ENCODE data around the gene BCLAF3.

Gene BCLAF3

DNA sequence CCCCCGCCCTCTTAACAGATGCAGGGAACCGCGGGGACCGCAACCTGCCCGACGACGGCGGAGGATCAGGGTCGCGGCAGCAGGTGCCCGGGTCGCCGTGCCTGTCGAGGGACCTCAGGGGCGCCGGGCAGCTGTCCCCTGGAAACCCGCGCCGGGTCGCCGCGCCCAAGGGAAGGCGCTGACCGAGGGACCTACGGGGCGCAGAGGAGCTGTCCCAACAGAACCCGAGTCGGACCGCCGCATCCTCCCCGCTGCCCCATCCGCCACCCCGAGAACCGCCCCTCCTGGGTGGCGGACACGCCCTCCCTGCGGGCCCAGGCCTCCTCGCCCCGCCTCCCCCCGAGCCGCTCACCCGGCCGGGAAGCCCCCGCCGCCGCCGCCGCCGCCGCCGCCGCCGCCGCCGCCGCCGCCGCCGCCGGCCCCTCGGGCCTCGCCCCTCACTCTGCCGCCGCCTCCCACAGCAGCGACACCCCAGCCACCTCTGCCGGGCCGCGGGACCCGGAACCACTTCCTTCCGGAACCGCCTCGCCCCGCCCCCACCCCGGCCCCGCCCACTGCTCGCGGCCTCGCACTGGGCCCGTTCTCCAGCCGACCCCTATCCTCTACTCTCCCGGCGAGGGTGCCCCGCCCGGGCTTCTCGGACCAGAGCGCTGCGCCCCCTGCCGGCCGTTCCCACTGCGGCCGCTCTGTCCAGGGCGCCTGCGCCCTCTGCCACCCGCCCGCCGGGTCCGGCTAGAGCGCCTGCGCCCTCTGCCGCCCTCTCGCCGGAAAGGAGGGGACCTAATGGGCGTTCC is at the start of gene BCLAF3:
BCLAF3 (minus strand) TSS at position 506 of the 794 bp plus-strand sequence. CDS start 20,797 bp downstream, outside the sequence.
- DNase-seq, result peak; percentile 91

- no peak for DNase-seq
These were observed 48.1 kb upstream of the BCLAF3 start for GRCh38 chrX:20038966-20039365.

GRCh38 chrX:20037186-20037585 is 46.3 kb upstream of the BCLAF3 start:
- no peak for DNase-seq

DNA sequence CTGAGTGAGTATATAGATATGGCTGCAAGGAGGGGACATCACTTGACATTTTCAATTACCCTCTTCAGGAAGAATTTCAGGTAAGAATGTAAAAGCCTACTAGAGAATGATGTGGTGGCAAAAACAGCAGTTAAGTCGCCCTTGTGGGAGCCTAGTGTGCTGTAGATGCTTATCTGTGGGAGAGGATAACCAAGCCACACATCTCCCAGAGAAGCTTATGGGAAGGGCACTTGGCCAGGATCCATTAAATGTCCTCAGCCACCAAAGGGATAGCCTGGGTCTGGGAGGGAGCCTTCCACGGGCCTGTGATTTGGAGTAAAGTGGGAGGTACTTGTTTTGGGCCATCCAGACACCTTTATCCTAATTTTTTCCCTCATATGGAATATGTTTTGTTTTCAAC is 41.3 kb upstream of the BCLAF3 start:
- DNase-seq, result no peak

GRCh38 chrX:20029728-20030127 is 38.9 kb upstream of the BCLAF3 start:
- no peak for DNase-seq

- no peak for DNase-seq
These were observed 37.7 kb upstream of the BCLAF3 start for GRCh38 chrX:20028588-20028987.

- no peak for DNase-seq
These were observed 35.4 kb upstream of the BCLAF3 start for GRCh38 chrX:20026278-20026677.

DNA sequence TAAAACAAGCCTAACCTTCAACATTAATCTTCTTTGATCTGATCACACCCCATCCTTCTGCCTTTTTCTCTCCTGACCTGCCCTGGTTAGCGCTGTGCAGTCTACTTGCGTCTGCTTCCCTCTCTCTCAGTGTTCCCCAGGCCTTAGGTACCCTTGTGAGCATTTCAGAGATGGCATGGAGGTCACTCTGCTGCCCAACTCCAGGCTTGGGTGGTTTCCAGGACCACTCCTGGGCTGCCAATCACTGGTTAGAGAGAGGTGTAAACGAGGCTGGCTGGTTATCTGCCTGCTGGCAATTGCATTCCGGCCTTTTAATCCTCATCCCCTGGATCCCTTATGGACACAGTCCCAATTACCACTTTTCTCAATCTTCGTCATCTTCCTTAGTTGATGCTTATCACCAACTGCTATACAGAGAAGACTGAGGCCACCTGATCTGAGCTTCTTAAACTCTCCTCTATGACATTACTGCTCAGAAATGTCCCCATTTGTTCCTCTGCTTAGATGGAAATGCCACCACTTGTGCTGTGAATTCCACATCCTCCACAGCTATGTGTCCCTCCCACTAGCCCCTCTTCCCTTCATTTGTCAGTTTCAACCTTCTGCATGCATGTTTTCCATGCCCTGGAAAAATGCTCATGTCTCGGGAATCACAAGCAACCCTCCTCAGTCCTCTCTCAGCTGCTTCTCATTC is 29.0 kb upstream of the BCLAF3 start:
- no peak for DNase-seq

DNA sequence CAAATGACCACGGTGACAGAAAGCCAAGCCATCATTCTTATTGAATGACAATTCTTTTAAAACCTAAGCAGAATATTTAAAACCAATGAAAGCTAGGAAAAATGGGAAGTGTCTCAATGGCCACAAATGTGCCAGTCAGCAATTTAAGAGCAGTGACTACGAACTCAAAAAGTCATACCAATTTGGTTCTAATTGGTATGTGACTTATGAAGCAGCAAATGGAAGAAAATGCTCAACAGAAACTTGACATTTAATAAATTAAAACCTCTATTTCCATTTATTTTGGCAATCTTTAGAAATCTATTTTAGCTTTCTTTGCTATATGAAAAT is 25.7 kb upstream of the BCLAF3 start:
- DNase-seq, result no peak

- DNase-seq, result no peak
These were observed 25.2 kb upstream of the BCLAF3 start for GRCh38 chrX:20015945-20016615.

- no peak for DNase-seq
These were observed 24.6 kb upstream of the BCLAF3 start for GRCh38 chrX:20015422-20015821.

DNA sequence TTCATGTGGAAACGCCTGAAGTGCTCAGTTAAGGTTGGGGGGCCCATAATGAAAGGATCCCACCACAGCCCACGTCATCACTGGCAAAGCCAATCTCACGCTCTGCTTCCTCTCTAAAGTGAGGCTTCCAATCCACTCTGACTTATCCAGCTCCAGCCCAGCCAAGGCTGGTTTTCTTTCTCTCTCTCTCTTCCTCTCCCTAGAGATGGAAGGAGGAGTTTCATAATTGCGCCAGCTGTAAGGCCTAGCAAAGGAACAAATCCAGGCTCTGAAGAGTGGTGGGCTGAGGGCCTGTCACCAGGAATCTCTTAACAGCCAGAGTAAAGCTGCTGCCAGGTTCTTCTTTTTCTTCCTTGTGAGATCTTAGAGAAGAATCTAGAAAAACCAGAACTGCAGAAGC is 20.7 kb upstream of the BCLAF3 start:
- no peak for DNase-seq

GRCh38 chrX:20007962-20008622 is 17.2 kb upstream of the BCLAF3 start:
- no peak for DNase-seq

GRCh38 chrX:20005883-20006282 is 15.0 kb upstream of the BCLAF3 start:
- no peak for DNase-seq

GRCh38 chrX:20001588-20001987 is 10.7 kb upstream of the BCLAF3 start:
- DNase-seq, result peak; percentile 23

DNA sequence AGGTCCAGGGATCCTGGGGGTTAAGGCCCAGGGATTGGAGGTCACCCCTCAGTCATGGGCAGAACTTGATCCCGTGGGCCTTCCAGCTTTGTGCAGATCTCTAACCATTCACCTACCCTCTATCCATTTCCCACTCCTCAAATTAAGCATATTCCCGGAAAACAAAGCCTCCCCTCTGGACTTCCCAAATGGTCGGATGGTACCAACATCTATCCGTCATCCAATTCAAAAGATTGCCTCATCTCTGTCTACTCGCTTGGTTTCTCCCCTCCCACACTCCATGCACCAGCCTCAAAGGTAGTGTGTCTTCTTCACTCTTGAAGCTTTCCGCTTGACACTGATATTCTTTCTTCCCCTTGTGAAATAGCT is 473 bp upstream of the BCLAF3 start:
- DNase-seq, result no peak

GRCh38 chrX:19990151-19990555 is 708 bp downstream of the BCLAF3 start:
- DNase-seq, result no peak

DNA sequence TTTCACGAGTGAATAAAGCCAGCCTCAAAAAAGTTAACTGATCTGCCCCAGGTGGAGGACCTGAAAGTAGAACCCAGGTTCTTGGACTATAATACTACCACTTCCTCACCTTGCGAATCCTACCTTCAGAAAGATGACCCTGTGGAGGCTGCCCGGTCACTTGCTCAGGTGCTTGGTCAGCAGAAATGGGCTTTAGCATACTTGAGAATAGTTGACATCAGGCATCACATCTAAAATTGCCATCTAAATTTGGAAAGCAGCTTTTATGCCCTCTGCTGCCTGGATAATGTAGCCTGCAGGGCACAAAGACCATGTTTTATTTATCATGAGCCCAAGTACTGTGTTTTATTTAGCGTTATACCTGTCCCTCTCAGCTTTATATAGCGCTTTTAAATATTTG is 3.0 kb downstream of the BCLAF3 start:
- no peak for DNase-seq

GRCh38 chrX:19986531-19986930 is 4.3 kb downstream of the BCLAF3 start:
- no peak for DNase-seq

GRCh38 chrX:19981947-19982346 is 8.9 kb downstream of the BCLAF3 start:
- DNase-seq, result no peak

GRCh38 chrX:19975845-19976244 is 15.0 kb downstream of the BCLAF3 start:
- DNase-seq, result no peak

- no peak for DNase-seq
These were observed 17.9 kb downstream of the BCLAF3 start for GRCh38 chrX:19972984-19973383.

- no peak for DNase-seq
These were observed 22.6 kb downstream of the BCLAF3 start for GRCh38 chrX:19968276-19968675.

DNA sequence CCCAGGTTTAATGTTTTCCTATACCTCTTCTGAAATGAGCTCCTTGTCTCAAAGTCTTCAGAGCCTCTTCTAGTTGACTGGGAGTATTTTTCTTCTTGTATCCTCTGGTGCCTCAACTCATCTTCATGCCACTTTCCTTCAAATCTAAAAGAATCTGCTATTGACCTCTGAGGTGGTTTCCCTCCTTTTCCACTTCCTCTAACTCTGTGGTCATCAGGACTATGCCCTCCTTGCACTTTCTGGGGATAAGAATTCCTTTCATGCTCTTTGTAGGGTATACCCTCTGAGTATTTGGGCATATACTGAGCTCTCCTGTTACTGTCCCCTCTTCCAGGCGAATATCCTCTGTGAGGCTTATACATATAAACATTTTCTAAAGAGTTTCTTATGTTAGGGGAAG is 24.8 kb downstream of the BCLAF3 start:
- no peak for DNase-seq
